GM19467 (cell line): ENCODE measurements around the gene WWOX.

ENCODE experiments used
- ATAC-seq: cut with Tn5 transposase; IDR thresholded peaks from one replicate; pipeline ENCODE4 v1.9.1; 2021; ENCODE audit warnings: mild to moderate bottlenecking, moderate library complexity; ENCODE audit not compliant: unreplicated experiment

WWOX gene

GRCh38 chr16:79261944-79262552 lies 1162.6 kb downstream of the WWOX start:
- ATAC-seq = no peak
